GM12878 (cell line): Measurements from ENCODE around the gene SNX22. TPM values are rescaled to one million over a fixed set of nuclear protein-coding genes. Genes with fewer than 3 reads are reported as not detected.

Experiments used
- CREB1 ChIP-seq: IDR thresholded peaks from 2 replicates; pipeline ENCODE4 v1.6.1; 2012; ENCODE audit warnings: low read depth, mild to moderate bottlenecking, inconsistent platforms
- ESRRA ChIP-seq: IDR thresholded peaks from 2 replicates; pipeline ENCODE4 v1.6.1; 2012; ENCODE audit warnings: mild to moderate bottlenecking, low read length, improper control_type of control experiment
- GATAD2B ChIP-seq: fragments of 450-650 bp; conservative IDR thresholded peaks from 2 replicates; pipeline ENCODE4 v1.6.1; 2017; ENCODE audit warnings: low read depth, mild to moderate bottlenecking, moderate library complexity
- HSF1 ChIP-seq: fragments of 150-350 bp; IDR thresholded peaks from 2 replicates; pipeline ENCODE4 v1.6.1; 2014; ENCODE audit warnings: mild to moderate bottlenecking, low read depth, low read length
- JUND ChIP-seq: IDR thresholded peaks from 2 replicates; pipeline ENCODE4 v1.6.1; 2012; ENCODE audit warnings: low read depth, mild to moderate bottlenecking, low read length, improper control_type of control experiment, moderate library complexity
- MEF2B ChIP-seq: fragments of 450-650 bp; IDR thresholded peaks from 2 replicates; pipeline ENCODE4 v1.6.1; 2018; ENCODE audit warnings: mild to moderate bottlenecking, moderate library complexity; ENCODE audit not compliant: partially characterized antibody, poor library complexity, severe bottlenecking
- MXI1 ChIP-seq: fragments of 150-350 bp; IDR thresholded peaks from 2 replicates; pipeline ENCODE4 v1.6.1; 2011; ENCODE audit warnings: low read depth, mild to moderate bottlenecking, inconsistent platforms, low read length, improper control_type of control experiment
- NR2C1 ChIP-seq: fragments of 450-650 bp; IDR thresholded peaks from 2 replicates; pipeline ENCODE4 v1.6.1; 2017; ENCODE audit warnings: antibody characterized with exemption, mild to moderate bottlenecking, moderate library complexity
- PML ChIP-seq: IDR thresholded peaks from 2 replicates; pipeline ENCODE4 v1.6.1; 2012; ENCODE audit warnings: low read length, inconsistent platforms
- POLR2AphosphoS5 ChIP-seq: IDR thresholded peaks from 2 replicates; pipeline ENCODE4 v1.6.1; 2011; ENCODE audit warnings: mild to moderate bottlenecking, low read length, inconsistent platforms
- RAD21 ChIP-seq: IDR thresholded peaks from 2 replicates; pipeline ENCODE4 v1.6.1; 2011; ENCODE audit warnings: mild to moderate bottlenecking, low read depth, low read length, moderate library complexity; ENCODE audit not compliant: insufficient read depth
- RBBP5 ChIP-seq: fragments of 200-600 bp; sonication (generic); conservative IDR thresholded peaks from 2 replicates; pipeline ENCODE4 v1.6.1; 2016
- SREBF1 ChIP-seq: IDR thresholded peaks from 2 replicates; pipeline ENCODE4 v1.6.1; 2012; ENCODE audit warnings: mild to moderate bottlenecking, low read length
- STAT1 ChIP-seq: fragments of 450-650 bp; conservative IDR thresholded peaks from 2 replicates; pipeline ENCODE4 v1.6.1; 2014; ENCODE audit warnings: antibody characterized with exemption, mild to moderate bottlenecking
- SUPT20H ChIP-seq: IDR thresholded peaks from 2 replicates; pipeline ENCODE4 v1.6.1; 2011; ENCODE audit warnings: low read depth, mild to moderate bottlenecking, low read length, moderate library complexity, borderline replicate concordance; ENCODE audit not compliant: control insufficient read depth
- ZNF274 ChIP-seq: IDR thresholded peaks from one replicate; pipeline ENCODE4 v1.8.0; 2011; ENCODE audit not compliant: insufficient read length, insufficient read depth
- ZNF384 ChIP-seq: IDR thresholded peaks from 2 replicates; pipeline ENCODE4 v1.6.1; 2012; ENCODE audit warnings: low read depth, mild to moderate bottlenecking, low read length, improper control_type of control experiment, borderline replicate concordance
- ZNF622 ChIP-seq: fragments of 450-650 bp; IDR thresholded peaks from 2 replicates; pipeline ENCODE4 v1.6.1; 2017; ENCODE audit warnings: mild to moderate bottlenecking, inconsistent platforms
- ZSCAN29 ChIP-seq: fragments of 450-650 bp; IDR thresholded peaks from 2 replicates; pipeline ENCODE4 v1.6.1; 2017; ENCODE audit warnings: mild to moderate bottlenecking, moderate library complexity
- polyA plus RNA-seq, 11 experiments: library from polyadenylated mRNA; depleted of rRNA in 4 of 11; unstranded in 6 of 11; stranded (reverse) in 5 of 11; fragments of >200 nt; fragmentation: Nextera tagmentation in 4 of 11; fragmentation: Illumina TruSeq in 1 of 11; extraction: Ambion mirVana in 4 of 11; extraction: Trizol in 1 of 11; gene quantifications; 1 replicate in 1 of 11; 2 replicates in 10 of 11; pipeline versions ENCODE4 v1.2.1 to v1.2.3, GENCODE V29; 2011 to 2016; ENCODE audit warnings: inconsistent platforms in 2 of 11, missing spikeins in 2 of 11, low read depth in 1 of 11
- total RNA-seq, 4 experiments: library from RNA; depleted of rRNA in 3 of 4; stranded (reverse); fragments of >200 nt in 3 of 4; fragmentation: Illumina TruSeq in 1 of 4; extraction: Trizol in 1 of 4; gene quantifications; 2 replicates each; pipeline versions ENCODE4 v1.2.1 to v1.2.3, GENCODE V29; 2013 to 2021
- TF ChIP-seq, protein P1 (sequence below): IDR thresholded peaks from 2 replicates; pipeline ENCODE4 v1.6.1; 2011; ENCODE audit warnings: mild to moderate bottlenecking, low read depth, low read length, moderate library complexity; ENCODE audit not compliant: insufficient replicate concordance
- TF ChIP-seq, protein P2 (sequence below): fragments of 450-650 bp; IDR thresholded peaks from 2 replicates; pipeline ENCODE4 v1.6.1; 2017; ENCODE audit warnings: mild to moderate bottlenecking
- TF ChIP-seq, protein P3 (sequence below): IDR thresholded peaks from 2 replicates; pipeline ENCODE4 v1.6.1; 2012; ENCODE audit warnings: low read length, inconsistent platforms
- TF ChIP-seq, protein P4 (sequence below): IDR thresholded peaks from 2 replicates; pipeline ENCODE4 v1.6.1; 2012; ENCODE audit warnings: low read depth, low read length, improper control_type of control experiment

SNX22 gene
- total and polyA plus RNA-seq, 10 of the 15 experiments (the other 5 are each of a cell fraction or from before 2014, with no cell fraction given): 4.4 to 29.0 (median 8.7) TPM

GRCh38 chr15:64153480-64154367 is 2.2 kb downstream of the SNX22 start (continued):
- 0 out of 2 replicates have a peak, but pooled peaks have one; percentile 20 for TF ChIP-seq STAT1
- 0 out of 2 replicates have a peak, but pooled peaks have one; percentile 29 for TF ChIP-seq GATAD2B
- no peak for TF ChIP-seq ESRRA
- no peak for TF ChIP-seq JUND
- TF ChIP-seq, protein P1, sequence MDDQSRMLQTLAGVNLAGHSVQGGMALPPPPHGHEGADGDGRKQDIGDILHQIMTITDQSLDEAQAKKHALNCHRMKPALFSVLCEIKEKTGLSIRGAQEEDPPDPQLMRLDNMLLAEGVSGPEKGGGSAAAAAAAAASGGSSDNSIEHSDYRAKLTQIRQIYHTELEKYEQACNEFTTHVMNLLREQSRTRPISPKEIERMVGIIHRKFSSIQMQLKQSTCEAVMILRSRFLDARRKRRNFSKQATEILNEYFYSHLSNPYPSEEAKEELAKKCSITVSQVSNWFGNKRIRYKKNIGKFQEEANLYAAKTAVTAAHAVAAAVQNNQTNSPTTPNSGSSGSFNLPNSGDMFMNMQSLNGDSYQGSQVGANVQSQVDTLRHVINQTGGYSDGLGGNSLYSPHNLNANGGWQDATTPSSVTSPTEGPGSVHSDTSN: no peak
- TF ChIP-seq RBBP5: no peak
- TF ChIP-seq, protein P2, sequence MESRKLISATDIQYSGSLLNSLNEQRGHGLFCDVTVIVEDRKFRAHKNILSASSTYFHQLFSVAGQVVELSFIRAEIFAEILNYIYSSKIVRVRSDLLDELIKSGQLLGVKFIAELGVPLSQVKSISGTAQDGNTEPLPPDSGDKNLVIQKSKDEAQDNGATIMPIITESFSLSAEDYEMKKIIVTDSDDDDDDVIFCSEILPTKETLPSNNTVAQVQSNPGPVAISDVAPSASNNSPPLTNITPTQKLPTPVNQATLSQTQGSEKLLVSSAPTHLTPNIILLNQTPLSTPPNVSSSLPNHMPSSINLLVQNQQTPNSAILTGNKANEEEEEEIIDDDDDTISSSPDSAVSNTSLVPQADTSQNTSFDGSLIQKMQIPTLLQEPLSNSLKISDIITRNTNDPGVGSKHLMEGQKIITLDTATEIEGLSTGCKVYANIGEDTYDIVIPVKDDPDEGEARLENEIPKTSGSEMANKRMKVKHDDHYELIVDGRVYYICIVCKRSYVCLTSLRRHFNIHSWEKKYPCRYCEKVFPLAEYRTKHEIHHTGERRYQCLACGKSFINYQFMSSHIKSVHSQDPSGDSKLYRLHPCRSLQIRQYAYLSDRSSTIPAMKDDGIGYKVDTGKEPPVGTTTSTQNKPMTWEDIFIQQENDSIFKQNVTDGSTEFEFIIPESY: no peak
- TF ChIP-seq NR2C1: no peak
- TF ChIP-seq ZSCAN29: no peak
- peak; percentile 70; the same call in 1 of the 2 replicates for TF ChIP-seq POLR2AphosphoS5
- TF ChIP-seq, protein P3, sequence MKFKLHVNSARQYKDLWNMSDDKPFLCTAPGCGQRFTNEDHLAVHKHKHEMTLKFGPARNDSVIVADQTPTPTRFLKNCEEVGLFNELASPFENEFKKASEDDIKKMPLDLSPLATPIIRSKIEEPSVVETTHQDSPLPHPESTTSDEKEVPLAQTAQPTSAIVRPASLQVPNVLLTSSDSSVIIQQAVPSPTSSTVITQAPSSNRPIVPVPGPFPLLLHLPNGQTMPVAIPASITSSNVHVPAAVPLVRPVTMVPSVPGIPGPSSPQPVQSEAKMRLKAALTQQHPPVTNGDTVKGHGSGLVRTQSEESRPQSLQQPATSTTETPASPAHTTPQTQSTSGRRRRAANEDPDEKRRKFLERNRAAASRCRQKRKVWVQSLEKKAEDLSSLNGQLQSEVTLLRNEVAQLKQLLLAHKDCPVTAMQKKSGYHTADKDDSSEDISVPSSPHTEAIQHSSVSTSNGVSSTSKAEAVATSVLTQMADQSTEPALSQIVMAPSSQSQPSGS: no peak
- no peak for TF ChIP-seq ZNF274
- TF ChIP-seq ZNF384: no peak
- peak; percentile 94 for TF ChIP-seq RAD21
- peak; percentile 67; the same call in 1 of the 2 replicates for TF ChIP-seq PML
- no peak for TF ChIP-seq SREBF1
- TF ChIP-seq CREB1: 0 out of 2 replicates have a peak, but pooled peaks have one; percentile 33
- peak; percentile 89 for TF ChIP-seq MEF2B
- TF ChIP-seq ZNF622: no peak
- TF ChIP-seq MXI1: 0 out of 2 replicates have a peak, but pooled peaks have one; percentile 50
- TF ChIP-seq HSF1: no peak
- no peak for TF ChIP-seq SUPT20H
- TF ChIP-seq, protein P4, sequence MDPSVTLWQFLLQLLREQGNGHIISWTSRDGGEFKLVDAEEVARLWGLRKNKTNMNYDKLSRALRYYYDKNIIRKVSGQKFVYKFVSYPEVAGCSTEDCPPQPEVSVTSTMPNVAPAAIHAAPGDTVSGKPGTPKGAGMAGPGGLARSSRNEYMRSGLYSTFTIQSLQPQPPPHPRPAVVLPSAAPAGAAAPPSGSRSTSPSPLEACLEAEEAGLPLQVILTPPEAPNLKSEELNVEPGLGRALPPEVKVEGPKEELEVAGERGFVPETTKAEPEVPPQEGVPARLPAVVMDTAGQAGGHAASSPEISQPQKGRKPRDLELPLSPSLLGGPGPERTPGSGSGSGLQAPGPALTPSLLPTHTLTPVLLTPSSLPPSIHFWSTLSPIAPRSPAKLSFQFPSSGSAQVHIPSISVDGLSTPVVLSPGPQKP: 0 out of 2 replicates have a peak, but pooled peaks have one; percentile 9
